GDM1 (cell line): Measurements from ENCODE around the gene CCDC61.

ENCODE experiments used
- DNase-seq: peaks from one replicate; lab custom pipeline; 2025; lab: John Stamatoyannopoulos, UW

CCDC61 gene

GRCh38 chr19:46040125-46040524 lies 44.9 kb downstream of the CCDC61 start:
- DNase-seq: no peak

- DNase-seq: no peak
Observed at GRCh38 chr19:46040952-46041500, 45.8 kb downstream of the CCDC61 start, which contains the start of gene IGFL4. Gene IGFL4 (minus strand): TSS chr19:46041002. CDS start chr19:46040962, 40 bp downstream.

- DNase-seq: no peak
Observed at GRCh38 chr19:46042252-46042883, 47.1 kb downstream of the CCDC61 start.

GRCh38 chr19:46043519-46043918 lies 48.3 kb downstream of the CCDC61 start:
- no peak for DNase-seq

- DNase-seq: no peak
Observed at GRCh38 chr19:46049597-46049996, 54.3 kb downstream of the CCDC61 start.

- DNase-seq: no peak
Observed at GRCh38 chr19:46052896-46053295, 57.6 kb downstream of the CCDC61 start.

GRCh38 chr19:46056536-46056935 lies 61.3 kb downstream of the CCDC61 start:
- no peak for DNase-seq

GRCh38 chr19:46058778-46059177 lies 63.5 kb downstream of the CCDC61 start:
- DNase-seq: no peak

- DNase-seq: no peak
Observed at GRCh38 chr19:46060012-46060411, 64.7 kb downstream of the CCDC61 start.

GRCh38 chr19:46063201-46063600 lies 67.9 kb downstream of the CCDC61 start:
- DNase-seq: no peak

GRCh38 chr19:46065486-46066071 lies 70.3 kb downstream of the CCDC61 start:
- DNase-seq: no peak

GRCh38 chr19:46066471-46066870 lies 71.2 kb downstream of the CCDC61 start:
- DNase-seq: no peak

GRCh38 chr19:46067691-46068090 lies 72.4 kb downstream of the CCDC61 start:
- DNase-seq: no peak
